H9 (cell line): ENCODE measurements around the gene RUNX2. TPM values are rescaled to one million over a fixed set of nuclear protein-coding genes. Genes with fewer than 3 reads are reported as not detected.

Experiments
- DNase-seq: peaks from one replicate; pipeline ENCODE4 v3.0.0-alpha.2; 2017
- H2AFZ ChIP-seq: one replicate; pipeline ENCODE4 v1.6.1; 2013; ENCODE audit warnings: mild to moderate bottlenecking, low read length, control low read depth, moderate library complexity
- H2AK5ac ChIP-seq: 2 replicates; pipeline ENCODE4 v1.6.1; 2013; ENCODE audit warnings: low read length, control low read depth, mixed read lengths; ENCODE audit not compliant: insufficient read length
- H2BK120ac ChIP-seq: one replicate; pipeline ENCODE4 v1.6.1; 2013; ENCODE audit warnings: low read depth, mild to moderate bottlenecking, low read length, control low read depth, inconsistent platforms; ENCODE audit not compliant: poor library complexity, severe bottlenecking
- H2BK12ac ChIP-seq: 2 replicates; pipeline ENCODE4 v1.6.1; 2013; ENCODE audit warnings: low read length, control low read depth, mixed read lengths, low read depth; ENCODE audit not compliant: insufficient read length
- H2BK15ac ChIP-seq: 2 replicates; pipeline ENCODE4 v1.6.1; 2013; ENCODE audit warnings: low read depth, low read length, control low read depth
- H2BK20ac ChIP-seq: one replicate; pipeline ENCODE4 v1.6.1; 2013; ENCODE audit warnings: low read depth, mild to moderate bottlenecking, low read length, control low read depth, inconsistent platforms; ENCODE audit not compliant: poor library complexity, severe bottlenecking
- H2BK5ac ChIP-seq: 2 replicates; pipeline ENCODE4 v1.6.1; 2013; ENCODE audit warnings: low read length, control low read depth, mixed read lengths; ENCODE audit not compliant: insufficient read length
- H3K14ac ChIP-seq: 2 replicates; pipeline ENCODE4 v1.6.1; 2013; ENCODE audit warnings: low read length, control low read depth; ENCODE audit not compliant: insufficient read depth
- H3K18ac ChIP-seq: 2 replicates; pipeline ENCODE4 v1.6.1; 2013; ENCODE audit warnings: low read depth, mild to moderate bottlenecking, mixed read lengths, low read length, control low read depth; ENCODE audit not compliant: insufficient read length
- H3K23ac ChIP-seq: 2 replicates; pipeline ENCODE4 v1.6.1; 2013; ENCODE audit warnings: low read length, control low read depth, mixed read lengths, low read depth; ENCODE audit not compliant: insufficient read length
- H3K23me2 ChIP-seq: 2 replicates; pipeline ENCODE4 v1.6.1; 2013; ENCODE audit warnings: low read depth, mild to moderate bottlenecking, mixed read lengths, low read length, control low read depth; ENCODE audit not compliant: insufficient read length, poor library complexity, severe bottlenecking
- H3K27ac ChIP-seq: 2 replicates; pipeline ENCODE4 v1.5.1; 2013; ENCODE audit warnings: low read length, control low read depth, mixed read lengths, low read depth; ENCODE audit not compliant: insufficient read length
- H3K27me3 ChIP-seq: 2 replicates; pipeline ENCODE4 v1.6.1; 2013; ENCODE audit warnings: low read length, control low read depth, inconsistent platforms; ENCODE audit not compliant: insufficient read depth
- H3K4ac ChIP-seq: 2 replicates; pipeline ENCODE4 v1.6.1; 2013; ENCODE audit warnings: low read depth, mild to moderate bottlenecking, control low read depth, inconsistent platforms, low read length, moderate library complexity
- H3K4me1 ChIP-seq: 2 replicates; pipeline ENCODE4 v1.6.1; 2013; ENCODE audit warnings: low read length, control low read depth, inconsistent platforms; ENCODE audit not compliant: insufficient read depth
- H3K4me2 ChIP-seq: 2 replicates; pipeline ENCODE4 v1.6.1; 2013; ENCODE audit warnings: low read length, control low read depth, mixed read lengths; ENCODE audit not compliant: insufficient read length, insufficient read depth
- H3K56ac ChIP-seq: 2 replicates; pipeline ENCODE4 v1.6.1; 2013; ENCODE audit warnings: low read depth, mild to moderate bottlenecking, mixed read lengths, low read length, control low read depth; ENCODE audit not compliant: insufficient read length
- H3K79me1 ChIP-seq: 2 replicates; pipeline ENCODE4 v1.6.1; 2013; ENCODE audit warnings: low read depth, mild to moderate bottlenecking, moderate library complexity, low read length, control low read depth, inconsistent platforms; ENCODE audit not compliant: insufficient read depth, poor library complexity, severe bottlenecking
- H3K79me2 ChIP-seq: 2 replicates; pipeline ENCODE4 v1.6.1; 2013; ENCODE audit warnings: low read length, control low read depth, inconsistent platforms; ENCODE audit not compliant: insufficient read depth
- H3K9ac ChIP-seq: 2 replicates; pipeline ENCODE4 v1.6.1; 2013; ENCODE audit warnings: low read length, control low read depth, mixed read lengths; ENCODE audit not compliant: insufficient read length; ENCODE audit errors: extremely low read depth
- H3K9me3 ChIP-seq: one replicate; pipeline ENCODE4 v1.6.1; 2013; ENCODE audit warnings: low read depth, low read length, inconsistent platforms; ENCODE audit not compliant: control insufficient read depth
- H3T11ph ChIP-seq: one replicate; pipeline ENCODE4 v1.6.1; 2013; ENCODE audit warnings: mild to moderate bottlenecking, low read length, control low read depth, inconsistent platforms
- H4K20me1 ChIP-seq: one replicate; pipeline ENCODE4 v1.6.1; 2013; ENCODE audit not compliant: control insufficient read depth, insufficient read length, insufficient read depth
- H4K5ac ChIP-seq: 2 replicates; pipeline ENCODE4 v1.6.1; 2013; ENCODE audit warnings: low read depth, mild to moderate bottlenecking, mixed read lengths, low read length, control low read depth; ENCODE audit not compliant: insufficient read length
- H4K8ac ChIP-seq: replicated peaks from 2 replicates; pipeline ENCODE4 v1.6.1; 2013; ENCODE audit warnings: low read length, control low read depth, mixed read lengths, low read depth; ENCODE audit not compliant: insufficient read length
- H4K91ac ChIP-seq: 2 replicates; pipeline ENCODE4 v1.6.1; 2013; ENCODE audit warnings: low read depth, mild to moderate bottlenecking, moderate library complexity, mixed read lengths, low read length, control low read depth; ENCODE audit not compliant: insufficient read length
- H3K27ac Mint-ChIP-seq, 3 experiments: 2 replicates in 2 of 3; 3 replicates in 1 of 3; pipeline ENCODE4 v1.8.0; 2020 to 2021; ENCODE audit warnings: mixed read lengths in 3 of 3, mild to moderate bottlenecking in 1 of 3, moderate library complexity in 1 of 3
- H3K27me3 Mint-ChIP-seq: 2 replicates; pipeline ENCODE4 v1.8.0; 2021; ENCODE audit warnings: low read depth, mild to moderate bottlenecking, moderate library complexity, mixed read lengths
- H3K36me3 Mint-ChIP-seq, 3 experiments: 2 replicates in 2 of 3; 3 replicates in 1 of 3; pipeline ENCODE4 v1.8.0; 2020 to 2021; ENCODE audit warnings: low read depth in 3 of 3, mixed read lengths in 3 of 3; ENCODE audit not compliant: insufficient read depth in 1 of 3
- H3K4me1 Mint-ChIP-seq, 2 experiments: 2 replicates each; pipeline ENCODE4 v1.8.0; 2020; ENCODE audit warnings: mixed read lengths in 2 of 2
- H3K4me3 Mint-ChIP-seq, 2 experiments: 2 replicates in 1 of 2; 3 replicates in 1 of 2; pipeline ENCODE4 v1.8.0; 2020 to 2021; ENCODE audit warnings: mild to moderate bottlenecking in 2 of 2, mixed read lengths in 2 of 2, moderate library complexity in 1 of 2
- H3K9me3 Mint-ChIP-seq, 2 experiments: 2 replicates in 1 of 2; 3 replicates in 1 of 2; pipeline ENCODE4 v1.8.0; 2020; ENCODE audit warnings: mild to moderate bottlenecking in 2 of 2, mixed read lengths in 2 of 2, moderate library complexity in 1 of 2
- total RNA-seq: library from RNA; stranded (reverse); gene quantifications from 2 replicates; pipeline ENCODE4 v1.2.1, GENCODE V29; 2021
- TF ChIP-seq, protein P1 (sequence below): fragments of 200-600 bp; sonication (generic); conservative IDR thresholded peaks from 3 replicates; pipeline ENCODE4 v1.8.0; 2021; ENCODE audit warnings: antibody characterized with exemption, mild to moderate bottlenecking

RUNX2 gene
- total RNA-seq, 1 experiment from 2014 or later: 0.15 TPM

DNA sequence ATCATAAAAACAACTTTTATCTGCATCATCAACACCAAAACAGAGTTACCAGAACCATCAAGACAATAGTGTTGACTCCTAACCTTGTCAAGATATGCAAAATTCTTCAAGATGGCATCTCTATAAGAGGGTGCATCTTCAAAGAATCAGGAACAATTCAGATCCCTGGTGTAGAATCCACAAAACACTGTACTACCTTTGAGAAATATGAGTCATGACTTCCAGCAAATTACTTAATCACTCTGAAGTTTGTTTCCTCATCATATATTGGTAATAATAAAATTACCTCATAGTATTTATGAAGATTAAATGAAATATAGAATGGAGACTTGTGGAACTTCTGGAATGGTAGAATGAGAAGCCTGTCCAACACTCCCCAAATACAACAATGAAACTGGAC is 270.9 kb downstream of the RUNX2 start:
- Mint-ChIP-seq H3K9me3 (no peaks in the 10 kb centered on the region), H3K4me3 (no peak overlapping the region), H3K27me3 (no peaks in the 10 kb centered on the region; the same call in 1 of the 2 replicates), H3K4me1 (peaks cover 6 to 8% of the 10 kb centered on the region in 2 experiments; a peak in 2 of 4 replicates), H3K27ac (no peak overlapping the region), H3K36me3 (no peaks in the 10 kb centered on the region; a peak in 1 of 7 replicates)
- TF ChIP-seq, protein P1, sequence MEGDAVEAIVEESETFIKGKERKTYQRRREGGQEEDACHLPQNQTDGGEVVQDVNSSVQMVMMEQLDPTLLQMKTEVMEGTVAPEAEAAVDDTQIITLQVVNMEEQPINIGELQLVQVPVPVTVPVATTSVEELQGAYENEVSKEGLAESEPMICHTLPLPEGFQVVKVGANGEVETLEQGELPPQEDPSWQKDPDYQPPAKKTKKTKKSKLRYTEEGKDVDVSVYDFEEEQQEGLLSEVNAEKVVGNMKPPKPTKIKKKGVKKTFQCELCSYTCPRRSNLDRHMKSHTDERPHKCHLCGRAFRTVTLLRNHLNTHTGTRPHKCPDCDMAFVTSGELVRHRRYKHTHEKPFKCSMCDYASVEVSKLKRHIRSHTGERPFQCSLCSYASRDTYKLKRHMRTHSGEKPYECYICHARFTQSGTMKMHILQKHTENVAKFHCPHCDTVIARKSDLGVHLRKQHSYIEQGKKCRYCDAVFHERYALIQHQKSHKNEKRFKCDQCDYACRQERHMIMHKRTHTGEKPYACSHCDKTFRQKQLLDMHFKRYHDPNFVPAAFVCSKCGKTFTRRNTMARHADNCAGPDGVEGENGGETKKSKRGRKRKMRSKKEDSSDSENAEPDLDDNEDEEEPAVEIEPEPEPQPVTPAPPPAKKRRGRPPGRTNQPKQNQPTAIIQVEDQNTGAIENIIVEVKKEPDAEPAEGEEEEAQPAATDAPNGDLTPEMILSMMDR: no peak
- Histone ChIP-seq H4K5ac (no peak overlapping the region), H3K23ac (no peak overlapping the region), H4K20me1 (no peaks in the 10 kb centered on the region), H3K27ac (no peak overlapping the region), H3K27me3 (no peaks in the 10 kb centered on the region), H3K4ac (no peak overlapping the region), H4K91ac (no peak overlapping the region), H3K9me3 (no peaks in the 10 kb centered on the region), H2BK20ac (no peak overlapping the region), H3K14ac (no peak overlapping the region), H3K56ac (no peak overlapping the region), H3T11ph (no peak overlapping the region), H3K79me1 (no peaks in the 10 kb centered on the region), H4K8ac (no peak overlapping the region), H3K4me1 (no peaks in the 10 kb centered on the region), H2BK5ac (no peak overlapping the region), H3K79me2 (no peaks in the 10 kb centered on the region), H2AK5ac (no peak overlapping the region), H2BK120ac (no peak overlapping the region), H3K23me2 (no peaks in the 10 kb centered on the region), H2BK15ac (no peak overlapping the region), H3K9ac (no peak overlapping the region), H3K4me2 (no peak overlapping the region), H2AFZ (no peak overlapping the region), H3K18ac (no peak overlapping the region), H2BK12ac (no peak overlapping the region)
- DNase-seq: no peak
